Stimulated activated CD8-positive, alpha-beta memory T cell treated with anti-CD3 and anti-CD28 coated beads, Interleukin-2, amount 100 ng/mL, for 48 hours (primary cell): ENCODE data around the gene IFNAR2.
"Not testable (repeated sequence)": the region's sequence is repeated elsewhere in the genome, so short reads cannot be mapped to it uniquely, and the experiment has no call there.

ENCODE experiments used
- DNase-seq, 2 donors: peaks; one replicate each; pipeline ENCODE4 v3.0.0-alpha.2; 2020; ENCODE audit warnings: low read depth in 2 of 2

Gene IFNAR2

GRCh38 chr21:33244082-33244778 is 14.5 kb downstream of the IFNAR2 start:
- no peak for DNase-seq

GRCh38 chr21:33244779-33245105 is 15.0 kb downstream of the IFNAR2 start:
- no peak for DNase-seq

- DNase-seq: no peak
Measured at GRCh38 chr21:33245289-33245918, 15.7 kb downstream of the IFNAR2 start.

- no peak for DNase-seq
Measured at GRCh38 chr21:33246506-33246905, 16.8 kb downstream of the IFNAR2 start.

- no peak for DNase-seq
Measured at GRCh38 chr21:33246963-33247362, 17.2 kb downstream of the IFNAR2 start.

GRCh38 chr21:33247599-33247998 is 17.9 kb downstream of the IFNAR2 start:
- DNase-seq: no peak

- DNase-seq: no peak
Measured at GRCh38 chr21:33249331-33250002, 19.7 kb downstream of the IFNAR2 start.

GRCh38 chr21:33251119-33251518 is 21.4 kb downstream of the IFNAR2 start:
- DNase-seq: no peak

- DNase-seq: not testable (repeated sequence)
Measured at GRCh38 chr21:33253382-33253781, 23.6 kb downstream of the IFNAR2 start.

- no peak for DNase-seq
Measured at GRCh38 chr21:33254766-33255165, 25.0 kb downstream of the IFNAR2 start.

GRCh38 chr21:33255404-33255803 is 25.7 kb downstream of the IFNAR2 start:
- DNase-seq: no peak

GRCh38 chr21:33256019-33256418 is 26.3 kb downstream of the IFNAR2 start:
- no peak for DNase-seq

- no peak for DNase-seq
Measured at GRCh38 chr21:33257094-33257803, 27.5 kb downstream of the IFNAR2 start.

GRCh38 chr21:33258475-33258874 is 28.7 kb downstream of the IFNAR2 start:
- DNase-seq: no peak

- DNase-seq: no peak
Measured at GRCh38 chr21:33259428-33259827, 29.7 kb downstream of the IFNAR2 start.

GRCh38 chr21:33259995-33260394 is 30.3 kb downstream of the IFNAR2 start:
- DNase-seq: no peak

- no peak for DNase-seq
Measured at GRCh38 chr21:33261635-33262034, 31.9 kb downstream of the IFNAR2 start.

- DNase-seq: no peak
Measured at GRCh38 chr21:33262921-33263320, 33.2 kb downstream of the IFNAR2 start.

- no peak for DNase-seq
Measured at GRCh38 chr21:33264561-33264960, 34.8 kb downstream of the IFNAR2 start.

- DNase-seq: no peak
Measured at GRCh38 chr21:33265664-33266049, 35.9 kb downstream of the IFNAR2 start.

- DNase-seq: peak; percentile 54 to 71
Measured at GRCh38 chr21:33266050-33266788, 36.5 kb downstream of the IFNAR2 start, which contains the start of gene IL10RB. IL10RB (plus strand) TSS chr21:33266367; CDS start chr21:33266466, 99 bp downstream.

GRCh38 chr21:33266789-33267135 is 37.0 kb downstream of the IFNAR2 start:
- no peak for DNase-seq
